GM18907 (cell line): ENCODE data around the gene UST.
A peak's percentile ranks its signal among the peaks of the same experiment; 100 is the strongest.
"Not testable (repeated sequence)": the region's sequence is repeated elsewhere in the genome, so short reads cannot be mapped to it uniquely, and the experiment has no call there.

Experiments used
- ATAC-seq: cut with Tn5 transposase; IDR thresholded peaks from one replicate; pipeline ENCODE4 v1.9.1; 2021; ENCODE audit warnings: mild to moderate bottlenecking, moderate library complexity; ENCODE audit not compliant: unreplicated experiment

Gene UST

DNA sequence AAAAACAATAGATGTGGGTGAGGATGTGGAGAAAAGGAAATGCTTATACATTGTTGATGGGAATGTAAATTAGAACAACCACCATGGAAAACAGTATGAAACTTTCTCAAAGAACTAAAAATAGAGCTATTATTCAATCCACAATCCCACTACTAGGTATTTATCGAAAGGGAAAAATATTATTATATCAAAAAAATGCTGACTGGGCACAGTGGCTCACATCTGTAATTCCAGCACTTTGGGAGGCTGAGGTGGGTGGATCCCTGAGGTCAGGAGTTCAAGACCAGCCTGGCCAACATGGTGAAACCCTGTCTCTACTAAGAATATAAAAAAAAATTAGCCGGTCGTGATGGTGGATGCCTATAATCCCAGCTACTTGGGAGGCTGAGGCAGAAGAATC lies 357.1 kb downstream of the UST start:
- ATAC-seq = not testable (repeated sequence)

DNA sequence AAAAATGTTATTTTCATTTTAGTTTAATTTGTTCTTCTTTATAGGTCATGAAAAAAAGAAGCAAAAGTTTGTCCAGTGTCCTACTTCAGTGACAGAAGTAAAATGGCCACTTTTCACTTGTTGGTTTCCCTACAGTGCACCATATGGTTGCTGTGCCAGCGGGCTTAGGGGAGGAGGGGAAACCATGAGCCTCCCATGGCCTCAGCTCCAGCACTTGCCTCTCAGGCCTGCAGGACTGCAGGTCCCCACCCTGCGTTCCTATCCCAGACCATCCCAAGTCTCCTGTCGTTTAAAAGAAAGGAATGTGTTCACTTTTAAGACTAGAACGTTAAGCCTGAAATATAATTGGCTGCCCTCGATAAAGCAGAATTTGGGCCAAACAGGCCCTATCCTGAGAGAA lies 360.7 kb downstream of the UST start:
- no peak for ATAC-seq

GRCh38 chr6:149108038-149108748 lies 361.4 kb downstream of the UST start:
- no peak for ATAC-seq

GRCh38 chr6:149108749-149109100 lies 361.9 kb downstream of the UST start:
- ATAC-seq = no peak

- ATAC-seq = no peak
Measured at GRCh38 chr6:149109397-149110070, 362.7 kb downstream of the UST start.

DNA sequence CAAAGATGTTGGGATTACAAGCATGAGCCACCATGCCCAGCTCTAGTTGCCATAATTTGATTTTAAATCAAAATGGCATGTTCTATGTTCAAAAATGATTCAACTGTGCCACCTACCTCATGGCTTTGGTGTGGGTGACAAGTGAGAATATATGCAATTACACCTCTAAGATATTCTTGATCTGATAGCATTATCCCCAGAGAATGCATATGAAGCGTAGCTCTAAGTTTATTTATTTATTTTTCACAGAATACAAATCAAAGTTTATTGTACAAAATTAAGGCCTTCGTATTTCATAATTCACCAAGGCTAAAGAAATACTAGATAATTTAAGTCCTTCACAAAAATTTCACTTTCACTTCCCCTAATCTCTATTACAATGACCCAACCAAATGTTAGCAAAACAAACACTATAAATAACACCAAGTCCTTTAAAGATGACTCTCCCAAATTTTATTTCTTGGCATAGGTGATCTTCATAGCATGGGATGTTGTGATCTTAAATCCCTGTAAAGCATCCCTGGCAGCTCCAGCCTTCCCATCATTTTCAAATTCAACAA lies 364.8 kb downstream of the UST start:
- ATAC-seq = no peak

- peak; percentile 44 for ATAC-seq
Measured at GRCh38 chr6:149112976-149113375, 366.1 kb downstream of the UST start.

DNA sequence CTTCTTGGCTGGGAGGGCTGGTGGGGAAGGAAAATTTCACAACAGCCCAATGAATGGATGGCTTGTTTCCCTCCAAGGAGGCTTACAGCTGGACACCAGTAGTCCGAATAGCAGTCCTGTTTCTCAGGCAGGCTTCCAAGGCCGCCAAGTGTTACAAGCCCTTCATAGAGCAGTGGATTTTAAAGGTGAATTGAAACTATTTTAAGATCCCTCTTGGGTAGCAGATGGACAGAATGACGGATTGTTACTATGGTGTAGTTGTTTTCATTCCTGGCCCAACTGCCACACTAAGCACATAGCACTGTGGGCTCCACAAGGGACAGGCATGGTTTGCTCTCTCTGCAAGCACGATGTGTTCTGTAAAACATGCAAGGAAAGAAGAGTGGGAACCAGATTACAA lies 367.3 kb downstream of the UST start:
- no peak for ATAC-seq

DNA sequence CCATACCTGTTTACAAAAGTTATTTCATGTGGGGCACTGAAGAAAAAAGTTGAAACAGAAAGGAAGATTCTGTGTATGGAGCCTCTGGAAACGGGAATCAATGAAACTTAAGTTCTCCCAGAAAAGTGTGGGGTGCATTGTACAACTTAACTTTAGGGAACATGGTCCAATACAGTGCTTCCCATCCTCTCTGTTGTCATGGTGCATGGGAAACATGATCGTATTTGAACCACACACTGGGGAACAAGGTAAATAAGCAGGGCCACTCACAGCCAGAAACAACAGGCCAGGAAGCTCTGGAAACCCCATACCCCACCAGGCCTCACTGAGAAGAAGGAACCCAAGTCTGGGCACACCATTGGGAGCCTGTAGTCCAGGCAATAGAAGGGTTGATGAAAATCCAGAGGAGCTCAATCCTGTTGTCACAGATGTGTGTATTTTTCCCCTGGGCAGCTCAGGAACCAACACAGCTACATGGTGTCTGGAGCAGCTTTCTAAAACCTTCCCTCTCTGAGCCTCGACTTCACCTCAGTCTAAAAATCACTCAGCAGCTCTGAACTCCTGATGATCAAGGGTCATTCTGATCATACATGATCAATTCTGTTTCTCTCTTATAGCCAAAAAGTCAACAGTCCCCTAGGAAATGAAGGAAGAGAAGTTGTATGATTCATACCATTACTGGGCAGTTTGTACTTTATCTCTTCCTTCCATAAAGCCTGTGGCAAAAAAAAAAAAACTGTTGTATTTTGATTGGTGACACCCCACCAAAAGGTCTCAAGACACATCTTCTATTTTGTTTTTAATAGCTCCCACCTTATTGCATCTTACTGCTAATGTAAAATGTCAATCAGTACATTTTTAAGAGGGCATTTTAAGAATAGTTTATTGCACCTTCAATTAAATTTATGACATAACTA lies 372.2 kb downstream of the UST start:
- no peak for ATAC-seq

DNA sequence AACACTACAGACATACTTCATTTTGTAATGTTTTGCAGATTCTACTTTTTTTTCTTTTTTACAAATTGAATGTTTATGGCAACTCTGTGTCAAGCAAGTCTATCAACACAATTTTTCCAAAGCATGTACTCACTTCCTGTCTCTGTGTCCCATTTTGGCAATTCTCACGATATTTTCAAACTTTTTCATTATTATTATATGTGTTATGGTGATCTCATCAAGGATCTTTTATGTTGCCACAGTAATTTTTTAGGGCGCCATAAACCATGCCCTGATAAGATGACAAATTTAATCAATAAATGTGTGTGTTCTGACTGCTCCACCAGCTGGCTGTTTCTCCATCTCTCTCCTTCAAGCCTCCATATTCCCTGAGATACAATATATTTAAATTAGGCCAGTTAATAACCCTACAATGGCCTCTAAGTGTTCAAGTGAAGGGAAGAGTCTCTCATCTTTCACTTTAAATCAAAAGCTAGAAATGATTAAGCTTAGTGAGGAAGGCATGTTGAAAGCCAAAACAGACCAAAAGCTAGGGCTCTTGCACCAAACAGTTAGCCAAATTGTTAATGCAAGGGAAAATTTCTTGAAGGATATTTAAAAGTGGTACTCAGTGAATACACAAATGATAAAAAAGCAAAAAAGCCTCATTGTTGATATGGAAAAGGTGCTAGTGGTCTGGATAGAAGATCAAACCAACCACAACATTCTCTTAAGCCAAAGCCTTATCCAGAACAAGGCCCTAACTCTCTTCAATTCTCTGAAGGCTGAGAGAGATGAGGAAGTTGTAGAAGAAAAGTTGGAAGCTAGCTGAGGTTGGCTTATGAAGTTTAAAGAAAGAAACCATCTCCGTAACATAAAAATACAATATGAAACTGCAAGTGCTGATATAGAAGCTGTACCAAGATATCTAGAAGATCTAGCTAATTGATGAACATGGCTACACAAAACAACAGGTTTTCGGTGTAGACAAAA lies 376.3 kb downstream of the UST start:
- ATAC-seq = no peak

GRCh38 chr6:149125309-149125708 lies 378.5 kb downstream of the UST start:
- ATAC-seq = no peak
